GM18505 (cell line): ENCODE results near the gene HDAC2.
"Not testable (repeated sequence)": the region's sequence is repeated elsewhere in the genome, so short reads cannot be mapped to it uniquely, and the experiment has no call there.

Source experiments
- ATAC-seq: cut with Tn5 transposase; IDR thresholded peaks from one replicate; pipeline ENCODE4 v1.9.1; 2021; ENCODE audit not compliant: unreplicated experiment
- POLR2A ChIP-seq: IDR thresholded peaks from 4 replicates; pipeline ENCODE4 v1.6.1; 2011; ENCODE audit warnings: borderline replicate concordance; ENCODE audit not compliant: insufficient read depth, insufficient read length; ENCODE audit errors: extremely low read depth

The HDAC2 gene

DNA sequence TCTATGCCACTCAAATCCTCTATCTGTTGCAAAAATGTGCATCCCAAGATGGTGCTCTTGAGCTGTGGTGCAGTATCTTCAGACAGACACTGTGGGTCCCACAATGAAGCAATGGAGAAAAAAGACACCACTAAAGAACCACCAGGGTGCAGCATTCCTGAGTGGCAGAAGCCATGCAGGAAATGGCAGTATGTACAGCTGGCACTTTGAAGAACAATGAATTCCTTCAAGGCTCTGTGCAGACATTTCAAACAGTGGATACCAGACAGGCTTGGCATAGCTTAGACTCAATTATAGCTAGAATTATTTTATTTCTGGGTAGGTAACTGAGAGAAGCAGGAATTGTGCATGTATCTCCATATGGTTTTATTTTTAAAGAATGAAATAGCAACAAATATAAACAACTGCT, 24.0 kb upstream of the HDAC2 start:
- no peak for TF ChIP-seq POLR2A
- ATAC-seq, result peak; percentile 99

DNA sequence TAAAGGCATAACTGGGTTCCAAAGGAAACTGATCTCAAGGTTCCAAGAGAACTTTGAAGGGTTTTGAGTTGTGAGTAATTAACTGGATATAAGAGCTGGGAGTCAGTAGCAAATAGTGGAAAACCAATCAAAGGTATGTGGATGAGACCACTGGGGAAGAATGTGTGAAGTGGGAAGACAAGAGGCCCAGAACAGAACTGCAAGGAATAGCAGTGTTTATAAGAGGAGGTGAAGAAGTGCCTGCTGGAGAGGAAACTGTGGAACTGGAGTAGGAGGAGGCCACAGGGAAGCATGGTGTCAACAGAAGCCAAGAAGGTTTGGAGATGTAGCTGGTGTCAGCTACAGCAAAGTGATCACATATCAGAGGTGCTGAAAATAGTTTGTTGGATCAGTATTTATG, 18.7 kb upstream of the HDAC2 start:
- no peak for TF ChIP-seq POLR2A
- ATAC-seq, result no peak

DNA sequence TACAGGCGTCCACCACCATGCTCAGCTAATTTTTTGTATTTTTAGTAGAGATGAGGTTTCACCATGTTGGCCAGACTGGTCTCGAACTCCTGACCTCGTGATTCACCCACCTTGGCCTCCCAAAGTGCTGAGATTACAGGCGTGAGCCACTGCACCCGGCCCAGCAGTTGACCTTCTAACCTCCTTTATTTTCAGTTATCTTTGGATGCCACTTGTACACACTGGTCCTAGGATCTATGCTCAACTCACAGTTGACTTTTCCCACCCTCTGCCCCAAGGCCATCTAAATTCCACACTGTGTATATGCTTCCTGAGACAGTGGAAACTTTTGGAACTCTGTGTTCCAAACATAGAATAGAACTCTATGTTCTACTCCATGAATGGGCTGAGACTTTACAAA, 11.7 kb upstream of the HDAC2 start:
- not testable (repeated sequence) for ATAC-seq

- no peak for ATAC-seq
- TF ChIP-seq POLR2A, result no peak
These were observed 11.2 kb upstream of the HDAC2 start for GRCh38 chr6:113982055-113982550.

- ATAC-seq, result peak; percentile 74
- TF ChIP-seq POLR2A, result no peak
These were observed 10.1 kb upstream of the HDAC2 start for GRCh38 chr6:113980937-113981554.

GRCh38 chr6:113979937-113980336, 9.0 kb upstream of the HDAC2 start:
- peak; percentile 82 for ATAC-seq
- no peak for TF ChIP-seq POLR2A

GRCh38 chr6:113978084-113978675, 7.2 kb upstream of the HDAC2 start:
- ATAC-seq, result no peak
- TF ChIP-seq POLR2A, result no peak

DNA sequence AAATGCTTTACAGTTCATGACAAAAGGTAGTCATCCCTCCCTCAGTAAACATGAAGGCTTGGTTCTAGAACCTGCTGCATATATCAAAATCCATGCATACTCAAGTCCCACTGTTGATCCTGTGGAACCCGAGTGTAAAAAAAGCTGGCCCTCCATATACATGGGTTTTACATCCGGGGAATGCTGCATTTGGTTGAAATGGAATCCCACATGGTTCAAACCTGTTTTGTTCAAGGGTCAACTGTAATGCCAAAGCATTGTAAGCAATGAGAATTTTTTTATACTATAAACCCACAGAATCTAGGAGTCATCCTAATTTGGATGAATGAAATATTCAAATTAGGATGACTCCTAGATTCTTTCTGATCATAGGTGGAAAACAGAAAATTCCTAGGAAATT, 5.9 kb upstream of the HDAC2 start:
- ATAC-seq, result no peak
- no peak for TF ChIP-seq POLR2A

- no peak for ATAC-seq
- TF ChIP-seq POLR2A, result no peak
These were observed 793 bp upstream of the HDAC2 start for GRCh38 chr6:113971741-113972140.

GRCh38 chr6:113969888-113970804, 802 bp downstream of the HDAC2 start:
- no peak for TF ChIP-seq POLR2A
- ATAC-seq, result peak; percentile 35

- no peak for ATAC-seq
- TF ChIP-seq POLR2A, result no peak
These were observed 2.5 kb downstream of the HDAC2 start for GRCh38 chr6:113968472-113968871.

- no peak for ATAC-seq
- TF ChIP-seq POLR2A, result no peak
These were observed 3.2 kb downstream of the HDAC2 start for GRCh38 chr6:113967777-113968176.

DNA sequence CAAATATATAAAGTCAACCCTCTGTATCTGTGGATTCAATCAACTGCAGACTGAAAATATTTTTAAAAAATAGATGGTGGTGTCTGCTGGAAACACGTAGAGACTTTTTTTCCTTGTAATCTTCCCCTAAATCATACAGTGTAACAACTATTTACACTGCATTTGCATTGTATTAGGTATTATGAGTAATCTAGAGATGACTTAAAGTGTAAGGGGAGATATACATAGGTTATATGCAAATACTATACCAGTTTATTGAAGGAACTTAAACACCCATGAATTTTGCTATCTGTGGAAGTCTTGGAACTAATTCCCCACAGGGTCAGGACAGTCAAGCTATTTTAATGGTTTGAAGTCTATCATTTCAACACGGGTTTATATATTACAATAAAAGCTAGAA, 10.2 kb downstream of the HDAC2 start:
- TF ChIP-seq POLR2A, result no peak
- ATAC-seq, result peak; percentile 72

DNA sequence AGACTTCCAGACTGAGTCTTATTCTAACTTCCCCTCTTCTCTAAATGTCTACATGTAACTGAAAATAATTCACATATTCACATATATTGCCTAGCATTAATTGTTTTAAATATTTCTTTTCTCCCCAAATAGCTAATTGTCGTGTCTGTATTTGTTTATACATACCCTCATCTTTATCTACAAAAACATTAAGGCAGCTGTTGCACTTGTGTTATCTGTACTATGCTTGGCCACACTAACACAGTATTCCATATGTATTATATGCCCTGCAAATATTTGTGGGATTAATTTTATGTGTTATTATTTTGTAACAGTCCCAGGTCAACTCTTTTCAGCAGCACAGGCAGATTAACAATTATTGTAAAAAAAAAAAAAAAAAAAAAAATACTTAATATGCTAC, 11.7 kb downstream of the HDAC2 start:
- no peak for TF ChIP-seq POLR2A
- no peak for ATAC-seq
